Superior temporal gyrus (tissue), 1 donor: Measurements from ENCODE around the gene POLR3E.

Experiments used
- DNase-seq: peaks from one replicate; pipeline ENCODE4 v3.0.0-alpha.2; 2016; ENCODE audit errors: extremely low spot score

POLR3E gene, protein sequence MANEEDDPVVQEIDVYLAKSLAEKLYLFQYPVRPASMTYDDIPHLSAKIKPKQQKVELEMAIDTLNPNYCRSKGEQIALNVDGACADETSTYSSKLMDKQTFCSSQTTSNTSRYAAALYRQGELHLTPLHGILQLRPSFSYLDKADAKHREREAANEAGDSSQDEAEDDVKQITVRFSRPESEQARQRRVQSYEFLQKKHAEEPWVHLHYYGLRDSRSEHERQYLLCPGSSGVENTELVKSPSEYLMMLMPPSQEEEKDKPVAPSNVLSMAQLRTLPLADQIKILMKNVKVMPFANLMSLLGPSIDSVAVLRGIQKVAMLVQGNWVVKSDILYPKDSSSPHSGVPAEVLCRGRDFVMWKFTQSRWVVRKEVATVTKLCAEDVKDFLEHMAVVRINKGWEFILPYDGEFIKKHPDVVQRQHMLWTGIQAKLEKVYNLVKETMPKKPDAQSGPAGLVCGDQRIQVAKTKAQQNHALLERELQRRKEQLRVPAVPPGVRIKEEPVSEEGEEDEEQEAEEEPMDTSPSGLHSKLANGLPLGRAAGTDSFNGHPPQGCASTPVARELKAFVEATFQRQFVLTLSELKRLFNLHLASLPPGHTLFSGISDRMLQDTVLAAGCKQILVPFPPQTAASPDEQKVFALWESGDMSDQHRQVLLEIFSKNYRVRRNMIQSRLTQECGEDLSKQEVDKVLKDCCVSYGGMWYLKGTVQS

GRCh38 chr16:22297114-22297870 is at the start of gene POLR3E:
Gene POLR3E (plus strand): TSS chr16:22297409. CDS start chr16:22302969, 5,560 bp downstream.
- peak; percentile 97 for DNase-seq

GRCh38 chr16:22250522-22250921 is 46.7 kb upstream of the POLR3E start:
- no peak for DNase-seq

DNA sequence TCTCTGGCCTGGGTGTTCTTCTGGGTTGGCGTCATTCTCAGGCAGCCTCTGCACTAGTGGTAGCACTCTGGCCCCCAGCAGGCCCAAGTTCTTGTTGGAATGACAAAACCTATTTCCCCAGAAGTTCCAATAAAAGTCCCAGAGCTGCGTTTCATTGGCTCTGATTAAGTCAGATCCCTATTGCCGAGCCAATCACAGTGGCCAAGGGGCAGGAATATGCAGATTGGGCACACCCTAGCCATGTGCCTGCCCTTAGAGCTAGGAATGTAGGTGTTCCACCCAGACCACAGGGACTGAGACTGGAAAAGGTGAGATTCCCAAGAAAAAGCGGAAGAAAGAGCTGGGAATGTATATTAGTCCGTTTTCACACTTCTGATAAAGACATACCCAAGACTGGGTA is 44.9 kb upstream of the POLR3E start:
- no peak for DNase-seq

- DNase-seq: no peak
These were observed 43.9 kb upstream of the POLR3E start for GRCh38 chr16:22253272-22253671.

- no peak for DNase-seq
These were observed 41.9 kb upstream of the POLR3E start for GRCh38 chr16:22255335-22255734.

DNA sequence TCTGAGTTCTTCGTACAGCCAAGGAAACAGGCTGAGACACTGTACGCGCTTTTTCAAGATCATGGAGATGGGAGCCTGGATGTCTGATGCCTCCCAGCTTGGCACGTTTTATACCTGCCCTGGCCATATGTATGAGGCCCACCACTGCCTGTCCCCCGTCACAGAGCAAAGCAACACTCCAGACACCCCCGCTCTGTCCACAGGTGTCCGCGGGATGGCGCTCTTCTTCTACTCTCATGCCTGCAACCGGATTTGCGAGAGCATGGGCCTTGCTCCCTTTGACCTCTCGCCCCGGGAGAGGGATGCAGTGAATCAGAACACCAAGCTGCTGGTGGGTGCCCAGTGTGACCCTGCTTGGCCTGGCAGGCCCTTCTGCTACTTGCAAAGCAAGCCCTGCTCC is 39.8 kb upstream of the POLR3E start:
- DNase-seq: no peak

- no peak for DNase-seq
These were observed 36.7 kb upstream of the POLR3E start for GRCh38 chr16:22260490-22260889.

GRCh38 chr16:22262460-22262859 is 34.7 kb upstream of the POLR3E start:
- DNase-seq: no peak

- DNase-seq: no peak
These were observed 32.4 kb upstream of the POLR3E start for GRCh38 chr16:22264786-22265185.

GRCh38 chr16:22265351-22265750 is 31.9 kb upstream of the POLR3E start:
- no peak for DNase-seq

DNA sequence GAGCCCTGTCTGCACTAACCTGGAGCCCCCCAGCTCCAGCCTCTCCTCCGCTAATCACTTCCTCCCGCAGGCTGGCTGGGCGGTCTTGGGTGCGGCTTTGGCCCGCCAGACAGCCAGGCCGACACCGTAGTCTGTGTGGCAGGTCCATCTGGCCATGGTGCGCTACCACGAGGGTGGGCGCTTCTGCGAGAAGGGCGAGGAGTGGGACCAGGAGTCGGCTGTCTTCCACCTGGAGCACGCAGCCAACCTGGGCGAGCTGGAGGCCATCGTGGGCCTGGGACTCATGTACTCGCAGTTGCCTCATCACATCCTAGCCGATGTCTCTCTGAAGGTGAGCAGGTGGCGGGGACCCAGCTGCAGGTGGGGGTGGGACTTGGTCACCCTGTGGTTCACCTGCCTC is 30.7 kb upstream of the POLR3E start:
- no peak for DNase-seq

GRCh38 chr16:22267764-22268163 is 29.4 kb upstream of the POLR3E start:
- no peak for DNase-seq

DNA sequence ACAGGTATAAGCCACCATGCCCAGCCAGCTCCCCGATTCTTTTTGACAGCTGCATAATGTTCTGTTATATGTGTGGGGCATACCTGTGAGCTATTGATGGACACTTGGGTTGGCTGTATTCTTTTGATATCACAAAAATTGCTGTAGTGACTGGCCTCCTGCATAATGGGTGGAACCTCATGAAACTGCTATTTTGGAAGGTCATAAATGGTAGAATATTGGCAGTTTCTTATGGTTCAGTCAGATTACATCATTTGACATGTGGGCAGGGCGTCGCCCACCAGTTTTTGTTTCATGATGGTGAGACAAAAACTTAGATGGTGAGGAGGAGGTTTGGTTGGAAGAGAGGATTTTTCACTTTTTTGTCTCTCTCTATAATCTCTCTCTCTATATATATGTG is 26.7 kb upstream of the POLR3E start:
- no peak for DNase-seq

DNA sequence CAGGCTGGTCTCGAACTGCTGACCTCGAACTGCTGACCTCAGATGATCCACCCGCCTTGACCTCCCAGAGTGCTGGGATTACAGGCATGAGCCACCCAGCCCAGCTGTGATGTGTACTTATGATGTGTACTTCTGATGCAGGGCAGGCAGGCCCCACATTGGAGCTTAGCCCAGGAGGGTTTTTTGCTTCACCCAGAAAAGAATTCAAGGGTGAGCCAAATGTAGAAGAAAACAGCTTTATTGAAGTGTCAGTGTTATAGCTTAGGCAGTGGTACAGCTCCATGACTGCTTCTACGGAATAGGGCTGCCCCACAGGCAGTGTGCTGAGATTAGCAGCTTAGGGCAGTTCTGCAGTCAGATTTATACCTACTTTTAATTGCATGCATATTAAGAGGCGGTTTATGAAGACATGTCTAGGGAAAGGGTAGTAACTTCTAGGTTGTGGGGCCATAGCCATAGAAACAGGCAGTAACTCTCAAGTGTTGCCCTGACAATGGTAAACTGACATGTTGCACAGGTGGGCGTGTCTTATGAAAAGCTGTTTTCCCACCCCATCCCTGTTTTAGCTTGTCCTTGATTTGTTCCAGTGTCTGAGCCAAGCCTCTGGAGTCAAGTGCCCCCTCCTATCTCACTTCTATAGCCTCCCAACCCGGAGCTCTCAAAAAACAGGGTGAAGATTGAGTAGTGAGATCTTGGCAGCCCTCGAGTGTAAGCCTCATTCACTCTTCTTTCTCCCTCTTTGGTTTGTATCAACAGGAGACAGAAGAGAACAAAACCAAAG is 24.1 kb upstream of the POLR3E start:
- no peak for DNase-seq

- no peak for DNase-seq
These were observed 22.3 kb upstream of the POLR3E start for GRCh38 chr16:22274916-22275315.

DNA sequence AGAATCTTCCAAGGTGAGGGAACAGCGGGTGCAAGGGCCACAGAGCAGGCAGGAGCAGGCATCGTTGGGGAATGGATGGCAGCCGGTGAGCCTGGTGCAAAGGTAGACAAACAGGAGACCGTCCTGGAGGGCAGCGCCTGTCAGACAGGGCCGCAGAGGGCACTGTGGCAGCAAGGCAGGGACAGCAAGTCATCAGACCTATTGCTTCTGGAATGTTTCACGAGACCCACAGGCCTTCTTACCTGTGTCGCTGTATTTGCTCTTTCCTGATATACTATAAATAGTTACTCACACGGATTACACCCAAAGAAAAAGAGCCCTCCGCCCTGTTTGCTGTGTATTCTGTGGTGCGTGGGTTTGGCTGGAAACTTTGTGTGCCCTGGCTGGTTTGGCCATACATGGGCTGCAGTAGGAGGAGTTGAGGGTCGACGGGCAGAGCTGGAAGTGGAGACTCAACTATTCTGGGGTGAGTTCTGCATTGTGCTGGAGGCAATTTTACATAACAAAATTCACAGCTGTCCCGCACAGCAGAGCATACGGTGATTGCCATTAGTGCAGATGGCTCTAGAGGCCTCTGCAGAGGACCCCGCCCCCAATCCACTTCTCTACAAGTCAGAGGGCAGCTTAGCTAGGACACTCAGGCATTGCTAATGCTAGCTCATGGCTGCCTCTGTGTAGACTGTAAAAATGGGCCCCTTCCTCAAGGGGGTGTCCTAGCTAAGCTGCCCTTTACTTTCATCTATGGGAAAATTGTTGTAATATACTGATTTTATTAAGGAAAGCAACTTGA is 18.6 kb upstream of the POLR3E start:
- DNase-seq: no peak

GRCh38 chr16:22282254-22282892 is 14.8 kb upstream of the POLR3E start:
- no peak for DNase-seq

GRCh38 chr16:22284637-22285036 is 12.6 kb upstream of the POLR3E start:
- DNase-seq: no peak

DNA sequence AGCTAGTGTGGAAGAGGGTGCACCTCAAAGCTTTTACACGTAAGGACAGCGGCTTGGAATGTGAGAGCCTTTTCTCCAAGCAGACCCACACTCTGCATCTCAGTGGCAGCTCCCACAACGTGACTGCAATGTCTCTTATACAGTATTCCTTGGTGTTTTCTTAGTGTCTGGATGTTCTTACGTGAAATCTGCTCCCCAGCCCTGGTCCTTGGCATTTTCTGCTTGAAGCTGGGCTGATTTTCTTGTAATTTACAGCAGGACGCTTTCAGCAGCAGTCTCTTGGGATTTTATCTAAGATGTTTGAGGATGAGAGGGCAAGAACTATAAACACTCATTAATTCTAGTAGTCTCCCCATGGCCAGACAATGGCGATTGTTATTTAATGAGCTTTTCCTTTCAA is 12.1 kb upstream of the POLR3E start:
- no peak for DNase-seq

DNA sequence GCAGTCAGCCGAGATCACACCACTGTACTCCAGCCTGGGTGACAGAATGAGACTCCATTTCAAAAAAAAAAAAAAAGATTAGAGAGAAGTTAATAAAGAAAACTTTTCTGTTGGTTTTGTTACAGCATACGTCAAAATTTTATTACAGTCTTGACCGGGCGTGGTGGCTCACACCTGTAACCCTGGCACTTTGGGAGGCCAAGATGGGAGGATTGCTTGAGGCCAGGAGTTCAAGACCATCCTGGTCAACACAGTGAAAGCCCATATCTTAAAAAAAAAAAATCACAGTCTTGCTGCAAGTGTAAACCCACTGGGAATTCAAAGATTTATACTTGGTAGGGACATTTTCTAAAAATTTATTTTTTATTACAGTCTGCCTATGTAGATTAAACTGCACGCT is 6.2 kb upstream of the POLR3E start:
- DNase-seq: no peak
